DND-41 (cell line): ENCODE measurements around the gene PNPT1.

ENCODE experiments used
- ATAC-seq: fragments of 200-7000 bp; cut with Tn5 transposase; 3 replicates; pipeline ENCODE4 v1.9.1; 2021; ENCODE audit warnings: low read depth; ENCODE audit not compliant: insufficient read depth
- DNase-seq: peaks from one replicate; pipeline ENCODE4 v3.0.0-alpha.2; 2020
- H2AFZ ChIP-seq: 2 replicates; pipeline ENCODE4 v1.6.0; 2012; ENCODE audit warnings: low read depth, low read length
- H3K27ac ChIP-seq: 2 replicates; pipeline ENCODE4 v1.5.1; 2012; ENCODE audit warnings: low read length, inconsistent platforms
- H3K27me3 ChIP-seq: fragments of 200-600 bp; sonication (generic); 2 replicates; pipeline ENCODE4 v1.6.0; 2012; ENCODE audit warnings: low read length, mild to moderate bottlenecking, inconsistent platforms; ENCODE audit not compliant: insufficient read depth, poor library complexity
- H3K36me3 ChIP-seq: 2 replicates; pipeline ENCODE4 v1.5.1; 2012; ENCODE audit warnings: low read length, inconsistent platforms; ENCODE audit not compliant: insufficient read depth
- H3K4me1 ChIP-seq: 2 replicates; pipeline ENCODE4 v1.5.1; 2012; ENCODE audit warnings: mild to moderate bottlenecking, low read length; ENCODE audit not compliant: insufficient read depth
- H3K4me2 ChIP-seq: 2 replicates; pipeline ENCODE4 v1.6.0; 2012; ENCODE audit warnings: mild to moderate bottlenecking, moderate library complexity, low read length, inconsistent platforms; ENCODE audit not compliant: insufficient read depth
- H3K4me3 ChIP-seq, 2 experiments: fragments of 200-600 bp in 1 of 2; shearing (Covaris generic) in 1 of 2; 2 replicates each; pipeline ENCODE4 v1.5.1; 2012 to 2016; ENCODE audit warnings: inconsistent platforms in 2 of 2, low read length in 2 of 2, mild to moderate bottlenecking in 2 of 2, low read depth in 1 of 2, moderate library complexity in 1 of 2
- H3K79me2 ChIP-seq: 2 replicates; pipeline ENCODE4 v1.6.0; 2012; ENCODE audit warnings: low read length, inconsistent platforms; ENCODE audit not compliant: insufficient read depth
- H3K9ac ChIP-seq: 2 replicates; pipeline ENCODE4 v1.6.0; 2012; ENCODE audit warnings: low read depth, mild to moderate bottlenecking, inconsistent platforms, low read length, moderate library complexity
- H3K9me3 ChIP-seq: 2 replicates; pipeline ENCODE4 v1.5.1; 2012; ENCODE audit warnings: low read length, moderate library complexity, mild to moderate bottlenecking, inconsistent platforms; ENCODE audit not compliant: insufficient read depth, severe bottlenecking
- H4K20me1 ChIP-seq: 2 replicates; pipeline ENCODE4 v1.6.0; 2012; ENCODE audit warnings: low read length; ENCODE audit not compliant: insufficient read depth
- CTCF ChIP-seq: IDR thresholded peaks from 2 replicates; pipeline ENCODE4 v1.5.1; 2012; ENCODE audit warnings: borderline replicate concordance, low read length, moderate library complexity, mild to moderate bottlenecking; ENCODE audit not compliant: poor library complexity, severe bottlenecking; ENCODE audit errors: extremely low read depth
- EZH2 ChIP-seq: IDR thresholded peaks from 3 replicates; pipeline ENCODE4 v1.6.1; 2012; ENCODE audit warnings: borderline replicate concordance, low read depth, mild to moderate bottlenecking, moderate library complexity, low read length, inconsistent platforms; ENCODE audit not compliant: severe bottlenecking

Gene PNPT1

GRCh38 chr2:55721596-55722215 is 28.1 kb upstream of the PNPT1 start:
- H3K4me3 ChIP-seq = no peak overlapping the region
- no peaks in the 10 kb centered on the region for H3K4me1 ChIP-seq
- H3K27me3 ChIP-seq = peaks cover 4% of the 10 kb centered on the region
- no peak for DNase-seq
- H3K36me3 ChIP-seq = no peaks in the 10 kb centered on the region
- H3K9me3 ChIP-seq = no peaks in the 10 kb centered on the region
- H3K79me2 ChIP-seq = no peaks in the 10 kb centered on the region
- no peak for ATAC-seq
- H3K9ac ChIP-seq = no peak overlapping the region
- no peak overlapping the region for H3K4me2 ChIP-seq
- TF ChIP-seq EZH2 = no peak
- TF ChIP-seq CTCF = no peak
- no peak overlapping the region for H3K27ac ChIP-seq
- no peaks in the 10 kb centered on the region for H4K20me1 ChIP-seq
- no peak overlapping the region for H2AFZ ChIP-seq

DNA sequence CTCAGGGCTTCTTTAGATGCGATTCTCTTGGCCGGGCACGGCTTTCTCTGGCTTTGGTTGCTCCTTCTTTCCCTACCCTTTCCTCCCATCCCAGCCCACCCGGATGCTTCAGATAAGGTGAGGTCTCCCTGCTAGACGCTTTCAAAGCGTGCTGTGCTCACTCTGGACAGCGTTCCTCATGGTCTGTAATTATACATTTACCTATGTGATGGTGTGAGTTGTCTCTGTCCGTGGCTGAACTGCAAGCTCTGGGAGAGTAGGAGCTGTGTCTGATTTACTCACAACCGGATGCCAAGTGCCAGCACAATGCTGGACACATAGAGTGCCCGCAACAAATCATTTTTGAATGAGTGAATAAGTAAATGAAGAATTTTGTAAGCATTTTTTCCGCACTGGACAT is 26.8 kb upstream of the PNPT1 start:
- DNase-seq (no peak), ATAC-seq (no peak)
- Histone ChIP-seq H3K27me3 (peaks cover 4% of the 10 kb centered on the region), H3K4me1 (no peaks in the 10 kb centered on the region), H3K4me2 (no peak overlapping the region), H3K4me3 (no peak overlapping the region), H3K27ac (no peak overlapping the region), H2AFZ (no peak overlapping the region), H3K9me3 (no peaks in the 10 kb centered on the region), H3K36me3 (no peaks in the 10 kb centered on the region), H3K9ac (no peak overlapping the region), H3K79me2 (no peaks in the 10 kb centered on the region), H4K20me1 (no peaks in the 10 kb centered on the region)
- TF ChIP-seq EZH2 (no peak), CTCF (no peak)

- no peak overlapping the region for H3K27ac ChIP-seq
- H2AFZ ChIP-seq = no peak overlapping the region
- DNase-seq = no peak
- H3K27me3 ChIP-seq = peaks cover 4% of the 10 kb centered on the region
- H3K9me3 ChIP-seq = no peaks in the 10 kb centered on the region
- no peaks in the 10 kb centered on the region for H3K79me2 ChIP-seq
- no peak for ATAC-seq
- H4K20me1 ChIP-seq = no peaks in the 10 kb centered on the region
- no peak overlapping the region for H3K4me3 ChIP-seq
- TF ChIP-seq EZH2 = no peak
- TF ChIP-seq CTCF = no peak
- H3K36me3 ChIP-seq = no peaks in the 10 kb centered on the region
- no peaks in the 10 kb centered on the region for H3K4me1 ChIP-seq
- no peak overlapping the region for H3K9ac ChIP-seq
- H3K4me2 ChIP-seq = no peak overlapping the region
Measured at GRCh38 chr2:55719852-55720251, 26.2 kb upstream of the PNPT1 start.
